Testis (tissue), 3 donors: ENCODE measurements around the gene PUM1. TPM values are rescaled to one million over a fixed set of nuclear protein-coding genes. Genes with fewer than 3 reads are reported as not detected.
"Not testable (repeated sequence)": the region's sequence is repeated elsewhere in the genome, so short reads cannot be mapped to it uniquely, and the experiment has no call there.

ENCODE experiments used
- DNase-seq: peaks from one replicate; pipeline ENCODE4 v3.0.0-alpha.2; 2019
- H3K27ac ChIP-seq, 2 donors: fragments of 200-600 bp; sonication (generic); one replicate each; pipeline ENCODE4 v1.5.1; 2019
- H3K27me3 ChIP-seq: fragments of 200-600 bp; sonication (generic); one replicate; pipeline ENCODE4 v1.5.1; 2019
- H3K36me3 ChIP-seq: fragments of 200-600 bp; sonication (generic); one replicate; pipeline ENCODE4 v1.5.1; 2017; ENCODE audit warnings: low read depth; ENCODE audit errors: missing control alignments
- H3K4me1 ChIP-seq: fragments of 200-600 bp; sonication (generic); one replicate; pipeline ENCODE4 v1.5.1; 2019
- H3K4me3 ChIP-seq, 2 donors: fragments of 200-600 bp; sonication (generic); one replicate each; pipeline ENCODE4 v1.5.1; 2017 to 2019
- H3K9me3 ChIP-seq: fragments of 200-600 bp; sonication (generic); one replicate; pipeline ENCODE4 v1.5.1; 2017
- CTCF ChIP-seq, 3 experiments: fragments of 450-650 bp in 2 of 3; fragments of 200-600 bp in 1 of 3; sonication (generic) in 1 of 3; IDR thresholded peaks; one replicate each; pipeline ENCODE4 v1.5.1; 2016 to 2019; ENCODE audit warnings: antibody characterized with exemption in 3 of 3, mild to moderate bottlenecking in 2 of 3, moderate library complexity in 1 of 3
- POLR2A ChIP-seq: fragments of 450-650 bp; IDR thresholded peaks from one replicate; pipeline ENCODE4 v1.6.1; 2017; ENCODE audit warnings: antibody characterized with exemption, mild to moderate bottlenecking, moderate library complexity
- WGBS, 2 donors: methylation state at CpG; one replicate each; pipeline ENCODE4 v1.1.5; 2018; 5-methylcytosine and 5-hydroxymethylcytosine counted together
- intact Hi-C: fragments of 100-400 bp; cut with DNase I; formaldehyde crosslinking; loops from one replicate; pipeline ENCODE4 v1.15.1; 2023; ENCODE audit warnings: low total_unique reads
- polyA plus RNA-seq: library from polyadenylated mRNA; stranded (reverse); fragments of 350-450 nt; fragmentation: Illumina TruSeq; extraction: RNeasy Lipid Tissue Mini Kit (QIAGEN cat#74804); gene quantifications from one replicate; pipeline ENCODE4 v1.2.3, GENCODE V29; 2014; ENCODE audit warnings: low read depth, low replicate concordance; ENCODE audit not compliant: insufficient read depth
- total RNA-seq, 2 donors: library from RNA; depleted of rRNA; stranded (reverse); fragments of >200 nt; gene quantifications; one replicate each; pipeline ENCODE4 v1.2.3, GENCODE V29; 2016

PUM1 gene
- total and polyA plus RNA-seq, 3 donors from 2014 or later, result 41.3 to 89.0 (median 70.5) TPM

DNA sequence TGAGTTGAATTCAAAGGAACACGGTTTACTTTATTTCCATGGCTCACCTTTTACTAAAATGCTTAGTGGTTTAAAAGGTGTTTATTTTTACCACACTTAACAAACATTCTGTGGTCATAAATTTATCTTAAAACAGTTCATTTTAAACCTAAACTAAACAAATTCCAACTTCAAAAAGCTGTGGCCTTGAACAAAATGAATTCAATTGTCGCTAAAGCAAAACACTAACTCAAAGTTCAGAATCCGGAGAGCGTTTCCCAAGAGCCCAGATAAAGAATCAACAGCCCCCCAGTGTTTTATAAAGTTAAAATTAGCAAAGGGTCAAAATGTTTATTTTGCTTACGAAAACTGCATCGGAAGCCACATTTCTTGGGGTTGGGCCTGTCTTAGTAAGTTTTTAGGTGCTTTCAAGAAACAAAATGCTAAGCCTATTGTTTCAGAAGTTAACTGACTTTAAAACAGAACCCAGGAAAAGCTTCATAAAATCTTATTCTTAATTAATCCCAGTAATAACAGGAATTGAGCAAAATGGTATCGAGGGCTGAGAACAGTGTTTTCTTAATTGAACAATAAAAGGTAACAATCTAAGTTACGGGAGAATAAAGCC lies 1.3 kb downstream of the PUM1 start:
- Histone ChIP-seq H3K27me3 (no peaks in the 10 kb centered on the region), H3K36me3 (no peaks in the 10 kb centered on the region), H3K4me3 (peak overlapping the region; percentile 69 to 92), H3K9me3 (no peaks in the 10 kb centered on the region), H3K27ac (peak overlapping the region; percentile 94 to 98), H3K4me1 (peaks cover 16% of the 10 kb centered on the region)
- DNase-seq, result no peak
- intact Hi-C loops, result no loop called here
- 1% methylated on average over 8 of the region's 8 CpGs for WGBS, 2 donors
- no peak for TF ChIP-seq CTCF (IDR thresholded peaks at IDR 0.05)
- TF ChIP-seq POLR2A, result no peak

GRCh38 chr1:31063631-31064030 lies 1.9 kb downstream of the PUM1 start:
- peaks cover 16% of the 10 kb centered on the region for H3K4me1 ChIP-seq
- no peaks in the 10 kb centered on the region for H3K27me3 ChIP-seq
- no peaks in the 10 kb centered on the region for H3K9me3 ChIP-seq
- H3K36me3 ChIP-seq, result no peaks in the 10 kb centered on the region
- no peak for DNase-seq
- H3K27ac ChIP-seq, result peak overlapping the region in 1 of 2 donors; percentile 94
- intact Hi-C loops, result no loop called here
- TF ChIP-seq CTCF (IDR thresholded peaks at IDR 0.05), result no peak
- WGBS, 2 donors, result 12 to 15% methylated on average over 4 of the region's 4 CpGs
- H3K4me3 ChIP-seq, result peak overlapping the region; percentile 69 to 92

- no peak for TF ChIP-seq POLR2A
- no peak for TF ChIP-seq CTCF (IDR thresholded peaks at IDR 0.05)
- no peak for DNase-seq
- H3K36me3 ChIP-seq, result no peaks in the 10 kb centered on the region
- WGBS, 2 donors, result 63% methylated on average over 4 of the region's 4 CpGs
- peaks cover 16% of the 10 kb centered on the region for H3K4me1 ChIP-seq
- no peak overlapping the region for H3K4me3 ChIP-seq
- H3K9me3 ChIP-seq, result no peaks in the 10 kb centered on the region
- intact Hi-C loops, result no loop called here
- H3K27ac ChIP-seq, result peak overlapping the region in 1 of 2 donors; percentile 94
- no peaks in the 10 kb centered on the region for H3K27me3 ChIP-seq
Measured at GRCh38 chr1:31062867-31063380, 2.6 kb downstream of the PUM1 start.

DNA sequence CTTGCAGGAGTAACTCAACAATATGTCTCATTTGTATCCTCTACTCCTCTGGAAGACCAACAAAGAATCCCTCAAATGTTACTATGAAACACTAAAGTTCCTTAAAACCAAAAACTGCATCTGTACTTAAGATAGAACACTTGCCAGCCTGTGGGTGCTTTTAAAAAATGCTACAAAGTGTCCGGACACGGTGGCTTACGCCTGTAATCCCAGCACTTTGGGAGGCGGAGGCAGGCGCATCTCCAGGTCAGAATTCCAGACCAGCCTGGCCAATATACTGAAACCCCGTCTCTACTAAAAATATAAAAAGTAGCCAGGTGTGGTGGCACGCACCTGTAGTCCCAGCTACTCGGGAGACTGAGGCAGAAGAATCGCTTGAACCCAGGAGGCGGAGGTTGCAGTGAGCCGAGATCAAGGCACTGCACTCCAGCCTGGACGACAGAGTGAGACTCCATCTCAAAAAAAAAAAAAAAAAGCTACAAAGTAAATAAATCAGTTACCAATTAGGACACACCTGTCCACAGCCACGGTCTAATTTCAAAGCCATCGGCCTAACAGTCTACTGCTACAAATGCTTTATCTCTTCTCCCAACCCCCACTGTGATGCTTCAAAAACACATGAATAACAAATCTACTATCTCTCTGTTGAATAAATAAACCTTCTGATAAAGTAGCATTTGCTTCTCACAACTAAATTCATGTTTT lies 3.2 kb downstream of the PUM1 start:
- WGBS, 2 donors, result 37 to 41% methylated on average over 14 of the region's 14 CpGs
- H3K27me3 ChIP-seq, H3K9me3 ChIP-seq, H3K27ac ChIP-seq, H3K4me3 ChIP-seq, H3K36me3 ChIP-seq, intact Hi-C loops: not testable (repeated sequence)
- peak; percentile 74 for DNase-seq
- H3K4me1 ChIP-seq, result peaks cover 16% of the 10 kb centered on the region

- intact Hi-C loops, result no loop called here
Measured at GRCh38 chr1:31058012-31058411, 7.5 kb downstream of the PUM1 start.

More at GRCh38 chr1:31058012-31058411, 7.5 kb downstream of the PUM1 start:
- H3K4me1 ChIP-seq, result peaks cover 9% of the 10 kb centered on the region
- no peaks in the 10 kb centered on the region for H3K36me3 ChIP-seq
- DNase-seq, result no peak
- H3K27me3 ChIP-seq, result no peaks in the 10 kb centered on the region
- no peaks in the 10 kb centered on the region for H3K9me3 ChIP-seq
- H3K4me3 ChIP-seq, result no peak overlapping the region
- no peak for TF ChIP-seq POLR2A
- TF ChIP-seq CTCF (IDR thresholded peaks at IDR 0.05), result no peak
- H3K27ac ChIP-seq, result no peak overlapping the region
- WGBS, 2 donors, result 81 to 98% methylated on average over 4 of the region's 4 CpGs
